Hematopoietic multipotent progenitor cell (in vitro differentiated cells): ENCODE data around the gene LRFN2. TPM values are rescaled to one million over a fixed set of nuclear protein-coding genes. Genes with fewer than 3 reads are reported as not detected.

Experiments
- DNase-seq, 3 donors: peaks; one replicate each; pipeline ENCODE4 v3.0.0-alpha.2; 2011 to 2015; ENCODE audit warnings: low read depth in 2 of 3, low spot score in 2 of 3
- total RNA-seq: library from RNA; depleted of rRNA; stranded (reverse); fragments of >200 nt; gene quantifications from one replicate; pipeline ENCODE4 v1.2.3, GENCODE V29; 2012

LRFN2 gene
- 0.27 TPM for total RNA-seq

DNA sequence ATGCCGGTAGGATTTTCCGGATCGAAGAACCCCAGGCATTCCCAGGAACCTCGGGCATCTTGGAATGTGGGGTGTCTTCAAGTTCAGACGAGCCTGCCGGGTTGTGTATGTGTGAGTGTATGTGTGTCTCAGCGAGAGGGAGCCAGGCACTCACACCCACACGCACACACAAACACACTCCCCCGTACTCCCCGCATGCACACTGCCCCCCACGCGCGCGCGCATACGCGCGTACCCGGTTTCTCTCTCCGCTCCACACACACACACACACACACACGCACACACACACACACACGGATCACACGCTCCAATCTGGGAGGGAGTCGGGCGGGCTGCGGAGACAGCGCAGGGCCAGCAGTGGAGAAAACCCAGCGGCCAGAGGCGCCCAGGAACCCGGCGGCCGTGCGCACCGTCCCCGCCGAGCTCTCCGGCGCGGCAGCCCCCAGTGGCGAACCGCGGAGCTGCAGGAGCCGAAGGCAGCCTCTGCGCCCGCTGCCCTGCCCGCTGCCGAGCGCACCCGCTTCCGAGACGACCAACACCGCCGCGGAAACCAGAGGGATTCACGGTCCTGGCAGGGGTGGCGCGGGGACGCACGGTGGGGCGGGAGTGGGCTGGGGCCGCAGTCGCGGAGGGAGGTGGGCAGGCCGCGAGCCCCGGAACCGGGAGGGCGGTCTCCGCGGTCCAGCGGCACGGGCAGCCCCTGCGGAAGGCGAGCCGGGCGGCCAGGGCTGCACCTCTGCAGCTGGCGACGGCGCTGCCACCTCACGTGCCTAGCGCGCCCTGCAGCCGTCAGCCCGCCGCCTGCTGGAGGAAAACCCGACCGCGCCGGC lies at the start of gene LRFN2:
Gene LRFN2 (minus strand): TSS at position 125 of the 830 bp plus-strand sequence.
- peak; percentile 21 to 84 (median 83) for DNase-seq

DNA sequence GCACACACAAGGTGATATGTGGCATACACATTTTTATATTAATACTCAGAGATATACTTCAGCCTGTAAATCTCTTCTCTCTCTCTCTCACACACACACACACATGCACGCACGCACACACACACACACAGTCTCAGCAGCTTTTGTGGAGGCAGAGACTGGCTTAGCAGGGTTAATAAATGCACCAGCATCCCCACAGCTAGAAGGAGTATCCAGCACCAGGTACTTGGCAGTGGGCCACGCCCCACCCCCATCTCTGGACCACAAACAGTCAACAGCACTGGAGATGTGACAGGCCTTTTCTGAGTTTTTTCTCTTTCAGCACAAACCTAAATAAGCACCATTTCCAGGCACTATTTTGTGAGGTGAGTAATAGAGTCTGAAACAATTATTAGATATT lies 47.3 kb upstream of the LRFN2 start:
- peak in 2 of 3 donors; percentile 10 to 31 for DNase-seq

DNA sequence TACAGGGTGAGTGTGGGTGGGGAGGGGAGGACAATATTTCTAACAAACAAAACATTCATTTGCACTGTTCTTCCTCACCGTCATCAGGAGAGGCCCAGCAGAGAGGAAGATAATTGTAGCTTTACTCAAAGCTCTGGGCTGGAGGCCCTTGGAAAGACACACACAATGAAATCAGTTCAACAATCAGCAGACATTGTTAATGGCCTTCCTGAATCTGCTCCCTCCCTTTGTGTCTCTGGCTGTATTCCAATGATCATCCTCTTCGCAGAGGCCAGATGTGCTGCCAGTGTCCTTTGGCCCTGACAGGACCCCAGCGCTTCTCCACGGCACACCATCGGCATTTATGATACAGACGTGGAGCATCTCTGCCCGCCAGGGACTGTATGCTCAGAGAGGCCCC lies 44.6 kb upstream of the LRFN2 start:
- no peak for DNase-seq

DNA sequence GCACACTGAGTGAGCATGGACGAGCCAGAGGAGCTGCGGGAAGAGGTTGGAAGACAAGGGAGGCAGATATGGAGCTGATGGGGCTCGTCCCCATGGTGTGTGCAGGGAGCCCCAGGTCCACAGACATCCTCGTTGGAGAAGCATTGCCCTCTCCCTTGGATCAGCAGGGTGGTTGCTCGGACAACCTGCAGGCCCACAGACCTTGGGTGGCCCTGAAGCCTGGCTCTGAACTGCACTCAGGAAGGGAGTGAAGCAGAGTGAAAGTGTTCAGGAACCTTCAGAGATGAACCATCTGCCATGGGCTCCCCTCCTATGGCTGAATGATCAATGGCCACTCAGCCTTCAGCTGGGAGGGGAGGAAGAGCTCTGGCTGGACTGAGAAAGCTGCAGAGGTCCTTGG lies 43.3 kb upstream of the LRFN2 start:
- DNase-seq, result no peak

DNA sequence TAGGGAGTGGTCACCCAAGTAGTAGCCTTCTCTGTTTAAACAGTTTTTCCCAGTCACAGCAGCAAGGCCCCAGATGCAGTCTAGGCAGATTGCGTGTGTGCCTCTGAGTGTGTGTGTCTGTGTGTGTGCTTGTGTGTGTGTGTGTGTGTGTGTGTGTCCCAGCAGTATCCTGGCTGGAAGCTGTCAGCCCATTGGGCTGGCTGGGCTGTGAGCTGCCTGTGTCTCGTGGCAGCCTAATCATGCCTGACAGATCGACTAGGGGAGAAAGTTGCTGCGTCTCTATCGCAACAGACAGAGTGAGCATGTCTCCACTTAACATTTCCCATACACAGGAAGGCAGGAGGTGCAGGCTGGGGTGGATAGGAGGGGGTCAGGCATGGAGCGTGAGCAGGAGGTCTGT lies 42.9 kb upstream of the LRFN2 start:
- no peak for DNase-seq

DNA sequence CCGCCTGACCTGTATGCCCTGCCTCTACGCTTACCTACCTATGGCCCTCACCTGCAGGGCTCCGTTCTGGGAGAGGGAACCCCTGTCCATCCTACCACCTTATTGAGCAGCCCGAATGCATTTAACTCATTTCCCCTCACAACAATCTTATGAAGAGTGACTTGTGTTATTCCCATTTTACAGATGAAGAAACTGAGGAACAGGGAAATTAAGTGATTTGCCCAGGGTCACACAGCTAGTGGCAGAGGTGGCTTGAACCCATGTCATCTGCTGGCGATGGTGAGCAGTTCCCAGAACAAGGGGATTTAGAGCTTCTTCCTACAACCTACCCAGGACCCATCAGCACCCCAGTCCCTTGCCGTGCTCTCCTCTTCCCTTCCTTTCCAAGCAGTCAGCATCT lies 42.3 kb upstream of the LRFN2 start:
- no peak for DNase-seq

DNA sequence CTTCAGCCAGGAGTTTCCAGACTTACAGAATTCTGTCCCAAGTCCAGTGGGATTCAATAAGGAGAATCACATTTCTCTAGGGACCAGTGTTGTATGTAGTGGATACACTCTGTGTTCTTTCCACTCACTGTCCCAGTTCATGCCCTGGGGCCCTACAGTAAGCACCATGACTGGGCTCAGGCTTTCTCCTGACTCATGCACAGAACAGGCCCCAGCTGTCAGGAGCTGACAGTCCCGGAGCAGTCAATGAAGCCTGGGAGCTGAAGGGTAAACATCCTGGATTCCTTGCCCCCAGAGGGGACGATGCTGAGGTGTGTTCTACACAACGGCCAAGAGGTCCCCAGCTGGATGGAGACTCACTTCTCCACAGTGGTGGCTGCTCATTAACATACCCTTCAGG lies 40.2 kb upstream of the LRFN2 start:
- no peak for DNase-seq

DNA sequence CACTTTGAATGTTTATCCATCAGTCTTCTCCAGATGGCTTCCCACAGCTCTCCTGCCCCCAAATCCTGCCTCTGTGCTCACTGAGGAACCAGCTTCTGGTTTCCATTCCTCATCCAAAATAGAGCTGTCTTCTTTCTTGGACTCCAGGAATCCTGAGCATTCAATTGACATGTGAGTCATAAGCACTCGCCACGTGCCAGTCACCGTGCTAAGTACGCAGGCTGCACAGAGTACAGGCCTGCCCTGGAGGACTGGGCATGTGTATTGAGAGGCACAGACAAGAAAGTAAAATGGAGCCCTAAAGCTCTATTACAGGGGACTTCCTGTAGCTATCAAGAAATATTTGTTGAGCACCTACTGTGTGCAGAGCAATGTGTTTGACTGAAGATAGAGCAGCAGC lies 39.7 kb upstream of the LRFN2 start:
- DNase-seq, result no peak

DNA sequence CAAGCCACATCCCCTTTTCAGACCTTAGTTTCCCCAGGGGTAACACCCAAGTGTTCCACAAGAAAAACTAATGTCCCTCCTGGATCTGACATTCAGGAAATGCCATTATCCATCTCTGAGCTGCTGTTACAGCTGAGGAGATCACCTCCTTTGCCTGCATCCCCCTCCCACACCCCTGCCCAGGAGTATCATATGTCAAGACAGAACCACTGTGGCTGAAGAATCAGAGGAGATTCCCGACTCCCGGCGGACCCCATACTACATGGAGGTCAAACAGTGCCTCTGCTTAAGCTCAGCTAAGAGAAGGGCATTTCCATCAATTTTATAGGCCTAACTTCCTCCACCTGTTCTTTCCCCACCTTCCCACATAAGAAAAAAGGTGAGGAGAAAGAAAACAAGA lies 36.8 kb upstream of the LRFN2 start:
- DNase-seq, result no peak

DNA sequence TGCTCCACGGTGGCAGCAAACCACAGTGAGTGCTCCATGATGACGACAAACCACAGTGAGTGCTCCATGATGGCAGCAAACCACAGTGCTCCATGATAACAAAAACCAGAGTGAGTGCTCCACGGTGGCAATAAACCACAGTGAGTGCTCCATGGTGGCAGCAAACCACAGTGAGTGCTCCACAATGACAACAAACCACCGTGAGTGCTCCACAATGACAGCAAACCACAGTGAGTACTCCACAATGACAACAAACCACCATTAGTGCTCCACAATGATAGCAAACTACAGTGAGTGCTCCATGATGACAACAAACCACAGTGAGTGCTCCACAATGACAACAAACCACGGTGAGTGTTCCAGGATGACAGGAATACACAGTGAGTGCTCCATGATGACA lies 36.0 kb upstream of the LRFN2 start:
- DNase-seq, result no peak

DNA sequence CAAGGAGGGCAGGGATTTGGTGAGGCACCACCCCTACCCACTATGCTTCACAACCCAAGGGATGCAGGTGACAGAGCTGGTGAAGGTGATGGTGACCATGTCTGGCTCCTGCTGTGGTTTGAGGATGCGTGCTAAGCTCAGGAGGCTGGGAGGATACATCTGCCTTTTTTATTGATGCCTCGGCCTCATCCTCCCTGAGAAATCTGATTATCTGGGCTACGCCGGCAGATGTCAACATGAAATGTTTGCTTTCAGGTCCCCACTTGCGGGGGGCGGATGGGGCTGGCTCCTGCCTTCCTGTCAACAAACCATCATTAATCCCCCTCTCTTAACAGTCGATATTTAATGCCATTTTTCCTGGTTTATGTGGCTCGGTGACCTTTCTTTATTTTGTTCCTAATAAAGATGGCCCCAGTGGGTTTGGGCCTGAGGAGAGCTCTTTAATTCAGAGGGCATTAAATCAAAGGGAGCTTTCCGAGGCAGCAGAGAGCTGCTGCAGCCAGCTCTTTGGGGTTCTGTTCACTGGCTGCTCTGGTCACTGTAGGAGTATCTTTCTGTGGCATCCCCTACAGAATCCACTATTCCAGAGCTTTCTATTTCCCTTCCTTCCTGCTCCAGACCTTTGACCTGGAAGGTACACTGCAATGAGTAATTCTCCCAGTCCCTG lies 33.5 kb upstream of the LRFN2 start:
- no peak for DNase-seq

DNA sequence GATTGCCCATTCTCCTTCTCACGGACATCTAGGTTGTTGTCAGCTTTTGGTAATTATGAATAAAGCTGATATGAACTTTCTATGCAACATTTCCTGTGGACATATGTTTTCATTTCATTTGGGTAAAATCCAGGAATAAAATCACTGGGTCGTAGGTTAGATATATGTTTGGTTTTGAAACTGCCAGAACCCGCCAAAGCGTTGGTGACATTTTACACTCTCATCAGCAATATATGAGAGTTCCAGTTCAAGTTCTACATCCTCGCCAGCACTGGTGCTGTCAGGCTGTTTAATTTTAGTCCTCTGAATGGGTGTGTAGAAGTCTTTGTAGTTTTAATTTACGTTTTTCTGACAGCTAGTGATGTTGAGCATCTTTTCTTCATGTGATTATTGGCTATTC lies 27.5 kb upstream of the LRFN2 start:
- DNase-seq, result no peak

DNA sequence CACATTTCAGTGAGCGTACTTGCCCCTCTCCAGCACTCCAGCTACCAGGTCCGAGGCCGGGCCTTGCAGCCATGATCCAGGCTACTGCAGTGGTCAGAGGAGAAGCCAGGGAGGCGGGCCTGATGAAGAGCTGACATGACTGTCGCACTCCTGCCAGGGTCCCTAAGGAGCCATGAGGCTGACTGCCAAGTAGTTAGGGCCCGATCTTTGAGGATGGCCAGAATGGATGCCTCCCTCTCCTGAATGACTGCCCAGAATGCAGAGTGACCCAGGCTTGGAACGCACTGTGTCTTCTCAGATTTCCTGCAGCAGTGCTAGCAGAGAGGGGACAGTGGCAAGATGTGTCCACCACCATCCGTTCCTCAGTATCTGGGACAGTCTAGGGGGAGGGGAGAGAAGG lies 24.7 kb upstream of the LRFN2 start:
- DNase-seq, result no peak

DNA sequence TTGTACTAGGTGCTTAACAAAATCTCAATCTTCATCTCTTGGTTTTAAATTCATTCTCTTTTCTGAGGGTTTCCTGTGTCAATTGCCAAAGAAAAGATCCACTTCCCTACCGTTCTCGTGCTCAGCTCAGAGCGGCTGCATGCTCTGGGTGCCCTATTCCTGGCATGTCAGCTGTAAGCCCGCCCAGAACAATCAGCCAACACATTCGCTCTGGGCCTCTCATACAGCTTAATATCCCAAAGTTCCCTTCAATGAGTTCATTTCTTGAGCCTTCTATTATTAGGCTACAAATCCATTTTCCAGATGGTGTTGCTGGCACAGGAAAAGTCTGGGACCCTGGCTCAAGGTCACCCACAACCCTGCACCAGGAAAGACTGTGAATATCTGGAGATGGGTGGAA lies 24.3 kb upstream of the LRFN2 start:
- DNase-seq, result no peak

DNA sequence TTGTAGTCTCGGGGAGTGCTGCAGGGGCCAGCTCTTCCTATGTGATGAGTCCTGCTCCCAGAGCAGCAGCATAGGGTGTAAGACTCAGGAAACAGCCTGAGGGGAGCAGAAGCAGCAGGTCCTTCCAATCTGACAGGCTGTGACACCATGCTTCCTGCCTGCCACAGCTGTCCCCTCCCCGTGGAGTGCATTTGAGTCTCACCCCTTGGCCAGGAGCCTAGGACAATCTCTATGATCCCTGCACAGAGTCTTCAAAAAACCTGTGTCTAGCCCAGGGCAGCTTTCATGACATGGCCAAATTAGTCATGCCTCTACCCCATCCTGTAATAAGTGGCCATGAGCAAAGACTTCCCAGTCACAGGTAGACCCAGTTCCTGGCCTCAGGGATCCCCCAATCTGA lies 23.1 kb upstream of the LRFN2 start:
- DNase-seq, result no peak

DNA sequence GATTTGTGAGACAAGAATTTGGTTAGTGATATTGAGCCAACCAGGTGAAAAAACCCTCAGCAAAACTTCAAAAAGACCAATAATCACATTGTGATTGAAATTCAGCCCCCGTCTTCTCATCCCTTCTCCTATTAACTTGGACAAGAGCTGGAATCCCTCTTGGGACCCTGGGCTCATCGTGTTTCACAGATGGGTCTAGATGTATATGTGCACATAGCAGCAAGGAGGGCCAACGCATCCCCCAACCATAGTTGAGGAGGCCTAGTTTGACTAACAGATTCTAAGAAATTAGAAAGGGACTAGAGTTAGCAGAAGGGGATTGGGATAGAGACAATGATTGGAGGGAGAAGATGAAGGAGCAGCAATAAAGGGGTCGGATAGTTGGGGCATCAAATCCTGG lies 19.8 kb upstream of the LRFN2 start:
- DNase-seq, result no peak

DNA sequence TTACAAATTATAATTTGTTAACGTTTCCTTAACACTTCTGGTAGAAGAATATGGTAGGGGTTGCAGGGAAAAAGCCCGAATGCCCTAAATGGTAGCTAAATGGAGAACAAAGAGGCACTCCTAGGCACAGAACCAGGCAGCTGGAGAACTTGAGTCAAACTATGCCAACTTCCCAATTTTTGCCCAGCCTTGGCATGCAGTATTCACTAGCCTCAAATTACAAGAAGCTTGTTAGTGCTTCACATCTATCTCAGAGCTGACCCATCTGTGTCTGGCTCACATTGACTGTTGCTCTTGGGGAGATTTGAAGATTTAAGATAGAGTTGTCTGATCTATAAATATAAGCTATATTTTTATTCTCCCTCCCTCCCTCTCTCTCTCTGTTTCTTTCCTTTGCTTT lies 19.4 kb upstream of the LRFN2 start:
- DNase-seq, result no peak

DNA sequence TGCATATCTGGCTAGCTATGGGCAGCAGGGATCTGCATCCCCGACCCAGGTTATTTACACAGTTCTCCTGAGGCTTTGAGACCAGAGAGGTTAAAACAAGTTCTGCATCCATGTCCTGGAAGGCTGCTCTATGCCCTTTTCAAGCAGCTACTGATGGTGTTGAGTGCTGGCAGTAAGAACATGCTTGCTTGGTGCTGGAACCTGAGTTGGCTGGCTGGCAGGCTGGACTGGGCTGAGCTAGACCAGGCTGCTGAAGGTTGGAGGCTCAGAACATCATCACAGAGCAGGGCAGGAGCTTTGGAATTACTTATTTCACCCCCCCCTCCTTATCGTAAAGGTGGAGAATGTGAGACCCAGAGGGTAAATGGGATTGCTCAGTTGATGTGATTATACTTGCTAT lies 16.9 kb upstream of the LRFN2 start:
- DNase-seq, result no peak

DNA sequence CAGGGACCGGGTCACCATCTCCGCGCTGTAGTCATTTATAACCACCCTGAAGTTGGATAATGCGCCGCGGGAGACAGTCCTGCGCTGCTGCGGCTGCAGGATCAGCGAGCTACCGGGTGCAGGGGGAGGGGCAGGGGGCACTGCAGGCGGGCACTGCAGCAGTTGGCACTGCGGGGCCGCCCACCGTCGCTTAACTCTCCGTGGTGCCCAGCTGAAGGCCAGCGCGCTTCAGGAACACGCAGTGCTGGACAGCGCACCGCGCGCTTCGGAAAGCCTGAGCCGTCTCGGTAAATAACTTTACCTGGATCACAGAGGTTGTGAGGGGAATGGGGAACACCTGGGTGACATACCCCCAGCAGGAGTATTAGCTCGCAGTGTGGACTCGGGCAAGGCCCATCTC lies 12.4 kb upstream of the LRFN2 start:
- peak in 1 of 3 donors; percentile 51 for DNase-seq

DNA sequence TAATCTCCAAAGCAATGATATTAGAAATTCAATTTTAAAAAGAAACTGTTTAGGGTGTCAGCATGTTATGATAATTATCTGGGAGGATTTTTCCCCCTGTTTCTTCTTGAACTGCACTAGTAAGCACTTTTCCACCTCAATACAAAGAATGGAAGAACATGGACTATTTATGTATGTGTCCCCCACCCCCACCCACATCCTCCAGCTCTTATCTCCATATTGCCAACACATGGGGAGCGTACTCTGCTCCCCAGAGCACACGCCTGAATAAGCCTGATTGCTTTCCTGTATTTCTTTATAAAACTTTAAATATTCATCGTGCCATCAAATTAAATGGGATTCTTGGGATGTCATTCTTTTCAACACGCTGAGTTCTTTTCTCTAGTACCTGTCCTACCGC lies 11.4 kb upstream of the LRFN2 start:
- no peak for DNase-seq

DNA sequence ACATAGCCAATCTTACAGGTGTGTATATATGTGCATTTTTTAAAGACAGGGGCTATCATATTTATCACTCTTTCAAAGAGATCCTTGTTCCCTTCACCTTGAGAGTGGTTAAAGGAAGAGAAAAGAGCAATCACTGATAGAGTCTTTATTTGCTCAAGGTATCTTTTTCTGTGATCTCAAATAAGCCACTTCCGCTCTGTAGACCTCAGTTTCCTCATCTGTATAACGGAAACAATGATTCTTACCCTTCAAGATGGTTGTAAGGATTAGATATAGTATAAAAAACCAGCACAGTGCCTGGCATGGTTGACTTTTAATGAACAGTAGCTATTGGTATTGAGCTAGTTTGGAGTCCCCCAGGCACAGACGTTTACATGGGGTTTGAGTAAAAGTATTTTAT lies 10.1 kb upstream of the LRFN2 start:
- no peak for DNase-seq

DNA sequence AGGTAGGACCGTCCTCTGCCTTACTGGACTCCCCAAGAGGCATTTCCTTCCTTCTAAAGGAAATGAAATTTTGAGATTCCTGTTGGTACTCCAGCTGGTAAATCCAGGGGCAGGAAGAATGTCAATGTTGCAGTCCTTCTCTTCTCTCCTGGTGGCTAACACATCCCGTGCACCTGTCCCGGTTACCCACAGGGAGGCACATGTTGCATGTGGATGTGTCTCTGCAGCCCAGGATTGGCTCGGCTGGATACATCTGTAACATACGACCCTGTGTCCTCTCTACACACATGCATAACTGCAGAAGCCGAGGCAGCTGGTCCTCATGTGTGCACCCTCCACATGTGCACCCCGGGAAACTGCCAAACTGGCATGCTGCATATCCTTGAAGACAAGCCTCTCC lies 1.3 kb upstream of the LRFN2 start:
- no peak for DNase-seq

DNA sequence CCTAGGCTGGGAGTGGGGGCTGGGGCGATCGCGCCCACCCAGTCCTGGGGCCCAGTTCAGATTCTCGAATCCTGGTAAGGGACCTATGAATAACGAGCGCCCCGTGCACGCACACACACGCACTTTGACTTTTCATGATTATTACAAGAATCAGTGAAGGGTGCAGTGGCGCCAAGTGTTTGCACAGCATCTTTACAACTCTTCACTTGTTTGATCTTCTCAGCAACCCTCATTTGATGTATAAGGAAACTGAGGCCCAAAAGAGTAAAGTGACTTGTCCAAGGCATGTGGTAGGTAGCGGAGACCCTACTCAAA lies 863 bp upstream of the LRFN2 start:
- DNase-seq, result peak in 1 of 3 donors; percentile 1
